Upper lobe of left lung (tissue), 6 donors: ENCODE measurements around the gene SPNS3. TPM values are rescaled to one million over a fixed set of nuclear protein-coding genes. Genes with fewer than 3 reads are reported as not detected.

Experiments
- ATAC-seq, 2 donors: fragments of 200-7000 bp; cut with Tn5 transposase; one replicate each; pipeline ENCODE4 v1.9.1; 2022; ENCODE audit warnings: mild to moderate bottlenecking in 2 of 2, moderate library complexity in 2 of 2; ENCODE audit not compliant: low FRiP score in 2 of 2
- DNase-seq, 2 donors: peaks; one replicate each; pipeline ENCODE4 v3.0.0-alpha.2; 2019 to 2020
- H3K27ac ChIP-seq, 4 donors: fragments of 200-600 bp; sonication (generic); one replicate each; pipeline ENCODE4 v1.5.1; 2016 to 2019
- H3K27me3 ChIP-seq, 4 donors: fragments of 200-600 bp; sonication (generic); one replicate each; pipeline ENCODE4 v1.5.1; 2017 to 2019
- H3K36me3 ChIP-seq, 4 donors: fragments of 200-600 bp; sonication (generic); one replicate each; pipeline ENCODE4 v1.5.1; 2016 to 2019
- H3K4me1 ChIP-seq, 4 donors: fragments of 200-600 bp; sonication (generic); one replicate each; pipeline ENCODE4 v1.5.1; 2018 to 2019
- H3K4me3 ChIP-seq, 4 donors: fragments of 200-600 bp; sonication (generic); one replicate each; pipeline ENCODE4 v1.5.1; 2017 to 2019; ENCODE audit warnings: mild to moderate bottlenecking in 2 of 4, moderate library complexity in 1 of 4
- H3K9me3 ChIP-seq, 4 donors: fragments of 200-600 bp; sonication (generic); one replicate each; pipeline ENCODE4 v1.5.1; 2018 to 2019
- EP300 ChIP-seq, 4 donors: sonication (generic); formaldehyde crosslinking; IDR thresholded peaks; one replicate each; pipeline ENCODE4 v1.5.1; 2017; ENCODE audit warnings: antibody characterized with exemption in 4 of 4, control low read depth in 2 of 4
- POLR2A ChIP-seq, 4 donors: fragments of 450-650 bp; IDR thresholded peaks; one replicate each; pipeline ENCODE4 v1.5.1; 2016 to 2017; ENCODE audit warnings: antibody characterized with exemption in 4 of 4, mild to moderate bottlenecking in 2 of 4
- POLR2AphosphoS5 ChIP-seq, 2 donors: sonication (generic); formaldehyde crosslinking; IDR thresholded peaks; one replicate each; pipeline ENCODE4 v1.5.1; 2017; ENCODE audit warnings: antibody characterized with exemption in 2 of 2
- WGBS, 2 donors: methylation state at CpG; one replicate each; pipeline ENCODE4 v1.1.5; 2017 to 2018; 5-methylcytosine and 5-hydroxymethylcytosine counted together
- total RNA-seq, 6 donors: library from RNA; depleted of rRNA in 4 of 6; stranded (reverse); fragments of >200 nt in 4 of 6; gene quantifications; one replicate each; pipeline versions ENCODE4 v1.1.0 to v1.2.1, GENCODE V29; 2016 to 2021
- TF ChIP-seq, protein P1 (sequence below), 6 experiments: fragments of 450-650 bp in 4 of 6; fragments of 200-600 bp in 2 of 6; sonication (generic) in 2 of 6; IDR thresholded peaks; one replicate each; pipeline ENCODE4 v1.5.1; 2016 to 2019; ENCODE audit warnings: antibody characterized with exemption in 6 of 6
- donor health status: DM: no; HTN: no; CAD: no; lungs with moderate emphysema.
- donor health status: DM: no; HTN: yes; CAD: no; lungs with severe emphysema.

The SPNS3 gene
- total RNA-seq, 6 donors from 2014 or later, result 0.22 to 0.91 (median 0.52) TPM; not detected in 1

DNA sequence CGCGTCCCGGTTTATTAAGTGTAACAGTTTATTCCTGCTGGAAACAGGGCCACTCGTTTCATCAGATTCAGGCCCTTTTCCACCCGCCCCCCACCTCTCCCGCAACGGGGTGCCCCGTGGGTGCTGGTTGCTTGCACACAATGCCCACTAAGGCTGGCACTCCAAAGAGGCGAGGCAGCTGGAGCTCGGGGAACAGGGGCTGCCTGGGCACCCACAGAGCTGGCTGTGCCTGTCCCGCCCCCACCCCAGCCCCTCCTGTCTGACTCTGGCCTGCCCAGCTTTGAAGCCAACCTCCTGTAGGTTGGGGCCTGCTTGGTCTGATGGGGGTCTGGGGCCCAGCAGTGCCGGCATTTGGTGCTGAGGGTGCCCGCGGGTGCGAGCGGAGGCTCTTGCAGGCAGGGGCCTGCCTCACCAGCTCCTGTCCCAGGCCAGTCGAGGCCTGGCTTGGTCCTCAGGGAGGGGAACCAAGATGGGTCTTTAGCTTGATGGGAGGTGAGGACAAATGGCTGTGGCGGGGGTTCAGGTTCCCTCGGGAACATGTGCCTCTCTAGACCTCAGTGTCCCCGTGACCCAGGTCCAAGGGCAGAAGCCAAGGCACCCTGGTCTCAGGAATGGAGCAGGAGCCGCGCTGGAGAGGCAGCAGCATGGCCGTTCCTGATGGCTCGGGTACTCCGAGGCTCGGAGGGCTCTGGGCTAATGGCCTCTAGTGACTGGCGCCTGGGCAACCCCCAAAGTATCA is 101.4 kb downstream of the SPNS3 start:
- H3K27ac ChIP-seq, result peak overlapping the region; percentile 84 to 91 (median 88)
- no peaks in the 10 kb centered on the region for H3K27me3 ChIP-seq
- DNase-seq, result peak in 1 of 2 donors; percentile 65
- ATAC-seq, result no peak
- H3K4me1 ChIP-seq, result peaks cover 68 to 96% (median 92%) of the 10 kb centered on the region in 4 donors
- TF ChIP-seq, protein P1, sequence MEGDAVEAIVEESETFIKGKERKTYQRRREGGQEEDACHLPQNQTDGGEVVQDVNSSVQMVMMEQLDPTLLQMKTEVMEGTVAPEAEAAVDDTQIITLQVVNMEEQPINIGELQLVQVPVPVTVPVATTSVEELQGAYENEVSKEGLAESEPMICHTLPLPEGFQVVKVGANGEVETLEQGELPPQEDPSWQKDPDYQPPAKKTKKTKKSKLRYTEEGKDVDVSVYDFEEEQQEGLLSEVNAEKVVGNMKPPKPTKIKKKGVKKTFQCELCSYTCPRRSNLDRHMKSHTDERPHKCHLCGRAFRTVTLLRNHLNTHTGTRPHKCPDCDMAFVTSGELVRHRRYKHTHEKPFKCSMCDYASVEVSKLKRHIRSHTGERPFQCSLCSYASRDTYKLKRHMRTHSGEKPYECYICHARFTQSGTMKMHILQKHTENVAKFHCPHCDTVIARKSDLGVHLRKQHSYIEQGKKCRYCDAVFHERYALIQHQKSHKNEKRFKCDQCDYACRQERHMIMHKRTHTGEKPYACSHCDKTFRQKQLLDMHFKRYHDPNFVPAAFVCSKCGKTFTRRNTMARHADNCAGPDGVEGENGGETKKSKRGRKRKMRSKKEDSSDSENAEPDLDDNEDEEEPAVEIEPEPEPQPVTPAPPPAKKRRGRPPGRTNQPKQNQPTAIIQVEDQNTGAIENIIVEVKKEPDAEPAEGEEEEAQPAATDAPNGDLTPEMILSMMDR (IDR thresholded peaks at IDR 0.05), result no peak
- TF ChIP-seq EP300 (IDR thresholded peaks at IDR 0.05) (no peak), POLR2A (IDR thresholded peaks at IDR 0.05) (no peak), POLR2AphosphoS5 (IDR thresholded peaks at IDR 0.05) (no peak)
- no peaks in the 10 kb centered on the region for H3K9me3 ChIP-seq
- 73 to 81% methylated on average over 11 to 24 of the region's 27 CpGs for WGBS, 2 donors
- peaks cover 0 to 44% (median 19%) of the 10 kb centered on the region in 4 donors for H3K36me3 ChIP-seq
- no peak overlapping the region for H3K4me3 ChIP-seq

DNA sequence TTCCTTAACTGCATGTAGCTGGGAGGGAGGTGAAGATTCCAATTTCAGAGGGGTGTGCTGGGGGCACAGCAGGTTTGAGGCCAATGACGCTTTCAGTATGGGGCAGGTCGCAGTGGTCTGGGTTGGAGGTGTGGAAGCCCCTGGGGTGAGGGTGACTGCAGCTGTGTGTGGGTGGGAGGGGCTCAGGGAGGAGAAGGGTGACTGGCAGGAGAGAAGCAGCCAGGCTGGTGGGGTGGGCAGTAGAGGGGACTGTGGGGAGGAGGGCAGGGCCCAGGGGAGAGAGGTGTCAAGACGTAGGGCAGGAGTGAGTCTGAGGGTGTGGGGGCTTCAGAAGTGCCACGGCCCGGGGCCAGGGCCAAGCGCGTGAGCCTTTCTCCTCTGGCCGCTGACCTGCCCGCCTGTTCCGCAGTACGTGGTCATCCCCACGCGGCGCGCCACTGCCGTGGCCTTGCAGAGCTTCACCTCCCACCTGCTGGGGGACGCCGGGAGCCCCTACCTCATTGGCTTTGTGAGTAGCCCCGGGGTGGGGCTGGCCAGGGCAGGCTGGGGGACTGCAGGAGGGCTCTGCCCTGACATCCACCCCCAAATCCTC is 102.0 kb downstream of the SPNS3 start:
- peak in 1 of 2 donors; percentile 85 for DNase-seq
- Histone ChIP-seq H3K27ac (peak overlapping the region; percentile 84 to 91 (median 88)), H3K36me3 (peaks cover 0 to 49% (median 22%) of the 10 kb centered on the region in 4 donors), H3K27me3 (no peaks in the 10 kb centered on the region), H3K4me3 (no peak overlapping the region), H3K9me3 (no peaks in the 10 kb centered on the region), H3K4me1 (peaks cover 72 to 97% (median 92%) of the 10 kb centered on the region in 4 donors)
- TF ChIP-seq POLR2AphosphoS5 (IDR thresholded peaks at IDR 0.05) (no peak), POLR2A (IDR thresholded peaks at IDR 0.05) (no peak)
- ATAC-seq, result no peak
- 76 to 88% methylated on average over 12 to 19 of the region's 19 CpGs for WGBS, 2 donors

DNA sequence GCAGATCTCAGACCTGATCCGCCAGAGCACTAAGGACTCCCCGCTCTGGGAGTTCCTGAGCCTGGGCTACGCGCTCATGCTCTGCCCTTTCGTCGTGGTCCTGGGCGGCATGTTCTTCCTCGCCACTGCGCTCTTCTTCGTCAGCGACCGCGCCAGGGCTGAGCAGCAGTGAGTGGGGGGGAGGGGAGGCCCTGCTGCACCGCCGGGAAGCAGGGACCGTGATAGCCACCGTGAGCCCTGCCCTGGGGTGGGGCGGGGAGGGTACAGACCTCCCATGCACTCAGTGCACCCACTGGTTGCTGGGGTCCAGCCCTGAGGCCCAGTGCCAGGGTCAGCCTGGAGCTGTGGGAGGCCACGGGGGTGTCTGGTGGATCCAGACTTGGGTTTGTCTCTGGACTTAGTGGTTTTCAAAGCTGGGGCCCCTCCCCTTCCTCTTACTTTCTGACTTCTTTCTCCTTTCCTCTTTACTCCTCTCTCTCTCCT is 102.6 kb downstream of the SPNS3 start:
- TF ChIP-seq, protein P1 (IDR thresholded peaks at IDR 0.05), result no peak
- TF ChIP-seq EP300 (IDR thresholded peaks at IDR 0.05), result no peak
- no peak for TF ChIP-seq POLR2AphosphoS5 (IDR thresholded peaks at IDR 0.05)
- TF ChIP-seq POLR2A (IDR thresholded peaks at IDR 0.05), result no peak
- Histone ChIP-seq H3K9me3 (no peaks in the 10 kb centered on the region), H3K27me3 (no peaks in the 10 kb centered on the region), H3K36me3 (peaks cover under 1 to 51% (median 24%) of the 10 kb centered on the region in 4 donors), H3K4me3 (no peak overlapping the region), H3K4me1 (peaks cover 76 to 97% (median 94%) of the 10 kb centered on the region in 4 donors), H3K27ac (peak overlapping the region; percentile 84 to 91 (median 88))
- no peak for ATAC-seq
- WGBS, 2 donors, result 33 to 58% methylated on average over 7 of the region's 19 CpGs
- DNase-seq, result peak in 1 of 2 donors; percentile 76

DNA sequence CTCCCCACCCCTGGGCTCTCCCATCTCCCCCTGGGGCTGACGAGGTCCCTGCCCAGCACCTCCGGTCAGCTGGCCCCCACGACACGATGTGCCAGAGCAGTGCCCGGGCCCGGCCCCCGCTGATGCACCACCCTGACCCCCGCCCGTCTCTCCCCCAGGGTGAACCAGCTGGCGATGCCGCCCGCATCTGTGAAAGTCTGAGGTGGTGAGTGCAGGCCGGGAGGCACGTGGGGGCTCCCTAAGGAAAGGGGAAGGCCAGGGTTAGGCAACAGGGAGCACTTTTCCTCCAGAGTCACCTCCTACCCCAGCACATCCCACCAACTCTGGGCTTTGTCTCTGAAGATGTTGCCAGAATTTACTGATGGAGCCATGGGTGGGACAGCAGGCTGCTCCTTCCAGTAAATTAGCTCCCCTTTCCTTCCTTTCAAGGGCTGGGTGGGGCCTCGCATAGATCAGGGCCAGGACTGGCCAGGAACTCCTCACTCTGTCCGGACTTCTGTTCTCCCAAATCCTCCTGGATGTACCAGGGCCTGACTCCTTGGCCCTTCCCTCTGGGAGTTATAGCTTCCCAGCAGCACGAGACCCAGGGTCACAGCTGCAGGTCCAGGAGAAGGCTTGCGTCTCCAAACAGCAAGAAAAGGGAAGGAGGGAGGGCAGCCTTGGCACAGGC is 103.1 kb downstream of the SPNS3 start:
- peak in 1 of 2 donors; percentile 48 for ATAC-seq
- TF ChIP-seq POLR2A (IDR thresholded peaks at IDR 0.05) (peak in 1 of 4 donors; percentile 1), EP300 (IDR thresholded peaks at IDR 0.05) (peak in 3 of 4 donors; percentile 56 to 86 (median 63)), POLR2AphosphoS5 (IDR thresholded peaks at IDR 0.05) (peak; percentile 51 to 82)
- TF ChIP-seq, protein P1 (IDR thresholded peaks at IDR 0.05), result no peak
- Histone ChIP-seq H3K4me1 (peaks cover 77 to 98% (median 95%) of the 10 kb centered on the region in 4 donors), H3K4me3 (no peak overlapping the region), H3K27me3 (no peaks in the 10 kb centered on the region), H3K27ac (peak overlapping the region; percentile 84 to 91 (median 88)), H3K36me3 (peaks cover 7 to 56% (median 29%) of the 10 kb centered on the region in 4 donors), H3K9me3 (no peaks in the 10 kb centered on the region)
- peak in 1 of 2 donors; percentile 83 for DNase-seq
- 36 to 51% methylated on average over 15 to 16 of the region's 18 CpGs for WGBS, 2 donors

Other genes starting within 250 kb of the SPNS3 start
- gene ANKFY1, start 170.0 kb upstream of the SPNS3 start, total RNA-seq, result 10 to 100 TPM; 58.7 to 92.2 (median 60.9) TPM
- gene UBE2G1, start 67.3 kb upstream of the SPNS3 start, total RNA-seq, result 10 to 100 TPM; 24.5 to 45.8 (median 35.8) TPM
- 10 to 100 TPM; 41.8 to 89.1 (median 55.2) TPM for gene SPNS2, start 64.9 kb downstream of the SPNS3 start, total RNA-seq
- gene MYBBP1A, start 121.4 kb downstream of the SPNS3 start, total RNA-seq, result 100 to 1,000 TPM in 1 of 6 donors, 10 to 100 TPM in 5; 45.2 to 151 (median 57.3) TPM
- 10 to 100 TPM in 3 of 6 donors, 1 to 10 TPM in 3; 3.8 to 18.7 (median 9.7) TPM for gene GGT6, start 126.6 kb downstream of the SPNS3 start, total RNA-seq
- 1 to 10 TPM in 5 of 6 donors, under 1 TPM in 1; 0.49 to 7.3 (median 3.6) TPM for gene SMTNL2, start 150.6 kb downstream of the SPNS3 start, total RNA-seq
- 10 to 100 TPM in 3 of 6 donors, 1 to 10 TPM in 3; 2.4 to 26.0 (median 10.0) TPM for gene ALOX15, start 207.7 kb downstream of the SPNS3 start, total RNA-seq